Fibroblast of the aortic adventitia (primary cell): ENCODE results near the gene GRAP2. TPM values are rescaled to one million over a fixed set of nuclear protein-coding genes. Genes with fewer than 3 reads are reported as not detected.
"Not testable (repeated sequence)": the region's sequence is repeated elsewhere in the genome, so short reads cannot be mapped to it uniquely, and the experiment has no call there.

Experiments used
- DNase-seq: peaks from one replicate; pipeline ENCODE4 v3.0.0-alpha.2; 2010; ENCODE audit warnings: low read depth
- H3K4me3 ChIP-seq: 2 replicates; pipeline ENCODE4 v1.5.1; 2011; ENCODE audit warnings: low read depth, mild to moderate bottlenecking, control low read depth, low read length, moderate library complexity
- total RNA-seq: library from RNA; depleted of rRNA; stranded (reverse); fragments of >200 nt; gene quantifications from 2 replicates; pipeline ENCODE4 v1.2.3, GENCODE V29; 2012; ENCODE audit warnings: low replicate concordance
- TF ChIP-seq, protein P1 (sequence below): IDR thresholded peaks from 2 replicates; pipeline ENCODE4 v1.5.1; 2011; ENCODE audit warnings: mild to moderate bottlenecking, low read length, control low read depth, inconsistent platforms; ENCODE audit not compliant: insufficient read depth

The GRAP2 gene
- total RNA-seq, 1 donor = not detected

DNA sequence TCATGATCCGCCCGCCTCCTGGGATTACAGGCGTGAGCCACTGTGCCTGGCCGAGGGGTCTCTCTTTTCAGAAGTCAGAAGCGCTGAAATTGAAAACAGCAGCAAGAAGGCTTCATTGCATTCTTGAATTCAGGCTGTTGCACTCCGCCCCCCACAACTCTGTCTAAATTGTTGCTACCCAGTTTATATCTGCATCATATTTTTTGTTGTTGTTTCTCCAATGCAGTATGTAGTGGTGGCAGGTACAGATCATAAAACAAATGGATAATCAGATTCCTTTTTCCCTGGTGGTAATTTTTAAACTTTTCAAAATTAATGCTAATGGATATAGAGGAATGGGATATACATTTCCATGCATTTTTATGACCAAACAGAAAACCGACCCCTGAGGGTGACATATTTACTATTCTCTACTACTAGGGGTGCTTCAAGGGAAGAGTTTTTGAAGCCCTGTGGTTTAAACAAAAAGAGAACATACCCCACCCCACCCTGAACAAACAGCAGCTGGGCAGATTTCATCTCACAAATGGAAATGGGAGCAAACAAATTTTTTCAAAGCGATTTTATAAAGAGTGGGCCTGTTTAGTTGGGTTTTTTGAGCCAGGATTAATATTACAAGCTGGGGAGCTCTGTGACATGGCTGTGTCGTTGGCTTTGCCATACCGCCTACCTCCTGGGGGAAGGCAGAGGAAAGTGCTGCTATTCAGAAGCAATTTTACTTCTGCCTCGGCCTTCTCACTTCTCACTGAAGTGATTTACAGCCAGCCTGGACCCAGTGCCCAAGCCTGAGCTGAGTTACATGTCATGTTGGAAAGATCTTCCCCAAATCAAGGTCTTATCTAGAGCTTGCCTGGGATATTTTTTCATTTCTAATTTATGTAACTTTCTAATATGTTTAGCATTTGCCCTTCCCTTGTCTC is 43.3 kb downstream of the GRAP2 start:
- TF ChIP-seq, protein P1, sequence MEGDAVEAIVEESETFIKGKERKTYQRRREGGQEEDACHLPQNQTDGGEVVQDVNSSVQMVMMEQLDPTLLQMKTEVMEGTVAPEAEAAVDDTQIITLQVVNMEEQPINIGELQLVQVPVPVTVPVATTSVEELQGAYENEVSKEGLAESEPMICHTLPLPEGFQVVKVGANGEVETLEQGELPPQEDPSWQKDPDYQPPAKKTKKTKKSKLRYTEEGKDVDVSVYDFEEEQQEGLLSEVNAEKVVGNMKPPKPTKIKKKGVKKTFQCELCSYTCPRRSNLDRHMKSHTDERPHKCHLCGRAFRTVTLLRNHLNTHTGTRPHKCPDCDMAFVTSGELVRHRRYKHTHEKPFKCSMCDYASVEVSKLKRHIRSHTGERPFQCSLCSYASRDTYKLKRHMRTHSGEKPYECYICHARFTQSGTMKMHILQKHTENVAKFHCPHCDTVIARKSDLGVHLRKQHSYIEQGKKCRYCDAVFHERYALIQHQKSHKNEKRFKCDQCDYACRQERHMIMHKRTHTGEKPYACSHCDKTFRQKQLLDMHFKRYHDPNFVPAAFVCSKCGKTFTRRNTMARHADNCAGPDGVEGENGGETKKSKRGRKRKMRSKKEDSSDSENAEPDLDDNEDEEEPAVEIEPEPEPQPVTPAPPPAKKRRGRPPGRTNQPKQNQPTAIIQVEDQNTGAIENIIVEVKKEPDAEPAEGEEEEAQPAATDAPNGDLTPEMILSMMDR = no peak
- H3K4me3 ChIP-seq = no peak overlapping the region
- DNase-seq = no peak

DNA sequence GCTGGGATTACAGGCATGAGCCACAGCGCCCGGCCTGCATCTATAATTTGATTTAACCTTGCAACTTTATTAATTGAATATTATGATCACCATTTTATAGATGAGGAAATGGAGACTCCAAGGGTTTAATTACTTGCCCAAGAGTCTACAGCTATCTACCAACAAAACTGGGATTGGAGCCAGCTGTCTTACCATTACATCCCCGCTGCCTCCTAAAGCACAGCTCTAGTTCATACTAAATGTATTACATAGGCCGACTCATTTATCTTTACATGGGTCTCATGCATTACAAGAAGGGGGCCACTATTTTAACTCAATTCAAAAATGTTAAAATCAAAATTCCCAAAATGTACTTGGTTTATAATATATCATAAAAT is 45.2 kb downstream of the GRAP2 start:
- TF ChIP-seq, protein P1 = no peak
- DNase-seq = no peak
- no peak overlapping the region for H3K4me3 ChIP-seq

GRCh38 chr22:39946503-39947219 is 45.8 kb downstream of the GRAP2 start:
- H3K4me3 ChIP-seq = no peak overlapping the region
- TF ChIP-seq, protein P1 = no peak
- DNase-seq = no peak

- H3K4me3 ChIP-seq = no peak overlapping the region
- TF ChIP-seq, protein P1 = no peak
- DNase-seq = no peak
Observed at GRCh38 chr22:39947220-39948216, 46.6 kb downstream of the GRAP2 start.

DNA sequence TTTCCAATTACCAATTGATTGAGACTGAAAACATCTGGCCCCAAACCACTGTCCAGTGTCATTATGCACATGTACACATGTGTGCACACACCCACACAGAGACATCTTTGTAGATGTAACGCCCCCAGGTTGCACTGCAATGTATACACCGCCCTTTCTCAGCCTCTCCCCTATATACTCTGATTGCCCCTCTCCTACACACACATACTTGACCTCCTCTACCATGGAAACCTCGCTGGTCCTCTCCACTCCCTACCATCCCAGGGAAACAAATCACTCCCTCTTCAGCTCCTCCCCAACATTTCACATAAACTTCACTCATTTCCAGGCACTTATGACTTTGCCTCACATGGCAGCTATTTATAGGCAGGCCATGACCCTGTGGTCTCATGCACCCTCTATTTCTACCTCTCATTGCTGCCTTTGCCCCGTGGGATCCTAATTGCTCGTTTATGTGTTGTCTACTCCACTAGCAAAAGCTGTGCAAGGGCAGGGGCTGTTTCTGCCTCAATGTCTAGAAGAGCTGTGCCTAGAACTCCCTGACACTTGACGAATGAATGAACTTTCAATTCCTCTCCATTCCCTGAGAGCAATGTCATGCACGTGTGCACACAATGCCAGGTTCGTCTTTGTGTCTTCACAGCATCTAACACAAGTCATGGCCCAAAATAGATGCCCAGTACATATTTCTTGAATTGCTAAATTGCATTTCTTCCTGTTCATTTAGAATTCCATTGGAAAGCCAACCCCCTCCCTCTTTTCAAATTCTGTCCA is 49.3 kb downstream of the GRAP2 start:
- no peak for DNase-seq
- no peak overlapping the region for H3K4me3 ChIP-seq
- TF ChIP-seq, protein P1 = no peak

DNA sequence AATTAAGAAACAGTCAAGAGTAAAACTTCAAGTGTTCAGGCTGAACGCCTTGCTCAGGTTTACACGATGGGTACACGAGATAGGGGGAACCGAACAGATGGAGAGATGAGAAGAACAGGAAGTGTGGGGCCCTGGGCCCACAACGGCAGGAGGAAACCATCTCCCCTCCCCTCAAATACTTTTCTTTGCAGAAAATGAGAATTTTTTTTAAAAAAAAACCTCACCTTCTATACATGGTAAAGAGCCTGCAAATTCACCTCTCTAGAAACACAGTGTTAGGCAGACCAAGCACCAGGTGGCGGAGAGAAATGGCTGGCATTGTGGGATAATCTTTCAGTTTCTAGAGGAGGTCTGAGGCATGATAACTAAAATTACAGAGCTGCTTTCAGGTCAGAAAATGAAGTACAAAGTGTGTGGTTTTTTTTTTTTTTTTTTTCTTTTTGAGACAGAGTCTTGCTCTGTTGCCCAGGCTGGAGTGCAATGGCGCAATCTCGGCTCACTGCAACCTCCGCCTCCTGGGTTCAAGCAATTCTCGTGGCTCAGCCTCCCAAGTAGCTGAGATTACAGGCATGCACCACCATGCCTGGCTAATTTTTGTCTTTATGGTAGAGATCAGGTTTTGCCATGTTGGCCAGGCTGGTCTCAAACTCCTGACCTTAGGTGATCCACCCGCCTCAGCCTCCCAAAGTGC is 50.9 kb downstream of the GRAP2 start:
- DNase-seq = not testable (repeated sequence)

More for the DNA sequence above, 50.9 kb downstream of the GRAP2 start:
- H3K4me3 ChIP-seq = not testable (repeated sequence)
